Thoracic aorta (tissue), 2 donors: ENCODE measurements around the gene SCN3A. TPM values are rescaled to one million over a fixed set of nuclear protein-coding genes. Genes with fewer than 3 reads are reported as not detected.

Source experiments
- ATAC-seq: fragments of 150-250 bp; one replicate; pipeline ENCODE4 v1.8.0; 2017; ENCODE audit warnings: low read depth; ENCODE audit not compliant: insufficient number of reproducible peaks, low FRiP score
- DNase-seq: peaks from one replicate; pipeline ENCODE4 v3.0.0-alpha.2; 2020; ENCODE audit warnings: low spot score
- H3K27ac ChIP-seq, 2 donors: fragments of 200-600 bp; sonication (generic); 1 replicate in 1 of 2; 2 replicates in 1 of 2; pipeline ENCODE4 v1.5.1; 2016; ENCODE audit warnings: mild to moderate bottlenecking in 2 of 2, moderate library complexity in 2 of 2
- H3K27me3 ChIP-seq: fragments of 200-600 bp; sonication (generic); replicated peaks from 2 replicates; pipeline ENCODE4 v1.6.0; 2016; ENCODE audit warnings: mild to moderate bottlenecking; ENCODE audit not compliant: insufficient read depth
- H3K36me3 ChIP-seq: fragments of 200-600 bp; sonication (generic); one replicate; pipeline ENCODE4 v1.5.1; 2016
- H3K4me1 ChIP-seq, 2 donors: fragments of 200-600 bp; sonication (generic); 1 replicate in 1 of 2; 2 replicates in 1 of 2; pipeline versions ENCODE4 v1.5.1 to v1.6.0; 2016; ENCODE audit warnings: low read depth in 2 of 2, mild to moderate bottlenecking in 1 of 2; ENCODE audit not compliant: control insufficient read depth in 1 of 2
- H3K4me3 ChIP-seq: fragments of 200-600 bp; sonication (generic); 2 replicates; pipeline ENCODE4 v1.5.1; 2016; ENCODE audit warnings: mild to moderate bottlenecking
- H3K9me3 ChIP-seq: fragments of 200-600 bp; sonication (generic); 2 replicates; pipeline ENCODE4 v1.5.1; 2016
- total RNA-seq, 2 donors: library from RNA; depleted of rRNA; stranded (reverse); fragments of >200 nt; gene quantifications; one replicate each; pipeline versions ENCODE4 v1.1.0 to v1.2.3, GENCODE V29; 2016
- TF ChIP-seq, protein P1 (sequence below): fragments of 200-600 bp; sonication (generic); IDR thresholded peaks from one replicate; pipeline ENCODE4 v1.5.1; 2019; ENCODE audit warnings: antibody characterized with exemption

SCN3A gene
- total RNA-seq, 2 donors from 2014 or later, result 6.0 to 8.3 TPM

DNA sequence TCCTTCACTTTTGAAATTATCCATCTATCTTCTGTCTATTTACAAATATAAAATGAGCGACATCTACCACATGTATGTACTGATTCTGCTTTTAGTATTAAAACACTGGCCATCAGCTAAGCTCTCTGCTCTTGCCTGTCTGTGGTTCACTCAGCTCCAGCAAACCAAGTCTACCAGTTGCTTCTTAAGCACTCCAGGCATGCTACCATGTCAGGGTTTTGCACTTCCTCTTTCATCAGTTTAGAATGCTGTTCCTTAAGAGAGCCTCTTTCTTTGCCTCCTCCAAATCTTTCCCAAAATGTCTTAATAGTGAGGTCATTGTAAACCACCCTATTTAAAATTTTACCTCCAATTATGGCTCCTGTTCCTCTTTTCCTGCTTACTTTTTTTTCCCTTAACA is 59.5 kb downstream of the SCN3A start:
- DNase-seq (no peak), ATAC-seq (no peak)
- H3K27me3 ChIP-seq, result no peaks in the 10 kb centered on the region
- H3K9me3 ChIP-seq, result no peaks in the 10 kb centered on the region
- TF ChIP-seq, protein P1, sequence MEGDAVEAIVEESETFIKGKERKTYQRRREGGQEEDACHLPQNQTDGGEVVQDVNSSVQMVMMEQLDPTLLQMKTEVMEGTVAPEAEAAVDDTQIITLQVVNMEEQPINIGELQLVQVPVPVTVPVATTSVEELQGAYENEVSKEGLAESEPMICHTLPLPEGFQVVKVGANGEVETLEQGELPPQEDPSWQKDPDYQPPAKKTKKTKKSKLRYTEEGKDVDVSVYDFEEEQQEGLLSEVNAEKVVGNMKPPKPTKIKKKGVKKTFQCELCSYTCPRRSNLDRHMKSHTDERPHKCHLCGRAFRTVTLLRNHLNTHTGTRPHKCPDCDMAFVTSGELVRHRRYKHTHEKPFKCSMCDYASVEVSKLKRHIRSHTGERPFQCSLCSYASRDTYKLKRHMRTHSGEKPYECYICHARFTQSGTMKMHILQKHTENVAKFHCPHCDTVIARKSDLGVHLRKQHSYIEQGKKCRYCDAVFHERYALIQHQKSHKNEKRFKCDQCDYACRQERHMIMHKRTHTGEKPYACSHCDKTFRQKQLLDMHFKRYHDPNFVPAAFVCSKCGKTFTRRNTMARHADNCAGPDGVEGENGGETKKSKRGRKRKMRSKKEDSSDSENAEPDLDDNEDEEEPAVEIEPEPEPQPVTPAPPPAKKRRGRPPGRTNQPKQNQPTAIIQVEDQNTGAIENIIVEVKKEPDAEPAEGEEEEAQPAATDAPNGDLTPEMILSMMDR, result no peak
- H3K27ac ChIP-seq, result no peak overlapping the region
- no peaks in the 10 kb centered on the region for H3K4me1 ChIP-seq
- no peaks in the 10 kb centered on the region for H3K36me3 ChIP-seq
- no peak overlapping the region for H3K4me3 ChIP-seq

GRCh38 chr2:165141601-165142354 is 62.1 kb downstream of the SCN3A start:
- Histone ChIP-seq H3K9me3 (no peaks in the 10 kb centered on the region), H3K27ac (no peak overlapping the region), H3K4me3 (no peak overlapping the region), H3K27me3 (no peaks in the 10 kb centered on the region), H3K36me3 (no peaks in the 10 kb centered on the region), H3K4me1 (no peaks in the 10 kb centered on the region)
- TF ChIP-seq, protein P1, result peak; percentile 24
- DNase-seq (no peak), ATAC-seq (no peak)

DNA sequence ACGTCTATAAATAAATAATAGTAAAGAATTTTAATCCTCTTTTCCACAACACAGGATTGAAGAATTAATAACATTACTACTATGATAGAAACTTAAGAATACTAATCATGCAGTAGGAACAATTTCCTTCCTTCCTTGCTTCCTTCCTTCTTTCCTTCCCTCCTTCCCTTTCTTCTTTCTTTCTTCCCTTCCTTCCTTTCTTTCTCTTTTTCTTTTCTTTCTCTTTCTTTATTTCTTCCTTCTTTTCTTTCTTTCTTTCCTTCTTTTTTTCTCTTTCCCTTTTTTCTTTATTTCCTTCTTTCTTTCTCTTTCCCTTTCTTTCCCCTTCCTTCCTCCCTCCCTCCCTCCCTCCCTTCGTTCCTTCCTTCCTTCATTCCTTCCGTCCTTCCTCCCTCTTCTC is 77.6 kb downstream of the SCN3A start:
- Histone ChIP-seq H3K27ac (no peak overlapping the region), H3K4me3 (no peak overlapping the region), H3K36me3 (no peaks in the 10 kb centered on the region), H3K4me1 (no peaks in the 10 kb centered on the region), H3K9me3 (no peaks in the 10 kb centered on the region), H3K27me3 (no peaks in the 10 kb centered on the region)
- TF ChIP-seq, protein P1, result no peak
- DNase-seq (no peak), ATAC-seq (no peak)

DNA sequence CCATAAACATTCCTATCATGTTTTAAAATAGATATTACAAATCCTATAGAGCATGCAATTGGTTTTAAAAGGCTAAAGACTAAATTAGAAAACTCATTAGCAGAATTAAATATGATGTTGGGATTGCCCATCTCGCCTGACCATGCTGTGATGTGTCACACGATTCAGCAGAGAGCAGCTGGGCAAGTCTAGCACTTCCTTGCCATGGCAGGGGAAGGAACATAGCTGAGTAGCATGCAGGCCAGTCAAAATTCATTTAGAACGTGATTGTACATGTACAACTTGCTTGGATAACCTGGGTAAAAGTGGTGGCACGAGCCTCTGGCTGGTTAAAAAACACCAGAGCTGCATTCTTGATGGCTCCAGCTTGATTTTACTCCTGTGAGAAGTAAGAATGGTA is 81.3 kb downstream of the SCN3A start:
- DNase-seq (no peak), ATAC-seq (no peak)
- Histone ChIP-seq H3K27me3 (no peaks in the 10 kb centered on the region), H3K36me3 (no peaks in the 10 kb centered on the region), H3K9me3 (no peaks in the 10 kb centered on the region), H3K4me3 (no peak overlapping the region), H3K27ac (no peak overlapping the region), H3K4me1 (no peaks in the 10 kb centered on the region)
- TF ChIP-seq, protein P1, result no peak

- TF ChIP-seq, protein P1, result no peak
- Histone ChIP-seq H3K9me3 (no peaks in the 10 kb centered on the region), H3K27ac (no peak overlapping the region)
Measured at GRCh38 chr2:165120740-165121467, 82.9 kb downstream of the SCN3A start.

More at GRCh38 chr2:165120740-165121467, 82.9 kb downstream of the SCN3A start:
- Histone ChIP-seq H3K4me1 (no peaks in the 10 kb centered on the region), H3K27me3 (no peaks in the 10 kb centered on the region), H3K36me3 (no peaks in the 10 kb centered on the region), H3K4me3 (no peak overlapping the region)
- no peak for DNase-seq
- no peak for ATAC-seq
